RWPE2 (cell line): ENCODE measurements around the gene APEH.

Source experiments
- ATAC-seq: fragments of 200-7000 bp; cut with Tn5 transposase; 3 replicates; pipeline ENCODE4 v1.9.1; 2021; ENCODE audit warnings: low read depth
- DNase-seq: peaks from one replicate; pipeline ENCODE4 v3.0.0-alpha.2; 2020; ENCODE audit warnings: low spot score
- H3K27ac ChIP-seq: fragments of 450-650 bp; 2 replicates; pipeline ENCODE4 v1.5.1; 2017; ENCODE audit warnings: mild to moderate bottlenecking; ENCODE audit not compliant: poor library complexity, severe bottlenecking
- H3K27me3 ChIP-seq: fragments of 250-450 bp; sonication (Bioruptor Pico); 2 replicates; pipeline ENCODE4 v1.5.1; 2021; ENCODE audit warnings: mild to moderate bottlenecking, moderate library complexity; ENCODE audit not compliant: insufficient read depth, poor library complexity, severe bottlenecking
- H3K36me3 ChIP-seq: fragments of 250-450 bp; sonication (Bioruptor Pico); 2 replicates; pipeline ENCODE4 v1.5.1; 2020; ENCODE audit warnings: low read depth, mild to moderate bottlenecking, moderate library complexity
- H3K4me1 ChIP-seq: fragments of 250-450 bp; sonication (Bioruptor Pico); 2 replicates; pipeline ENCODE4 v1.5.1; 2021; ENCODE audit warnings: mild to moderate bottlenecking, moderate library complexity; ENCODE audit not compliant: insufficient read depth, poor library complexity, severe bottlenecking
- H3K4me3 ChIP-seq: fragments of 250-450 bp; sonication (Bioruptor Pico); 2 replicates; pipeline ENCODE4 v1.5.1; 2021; ENCODE audit warnings: mild to moderate bottlenecking, moderate library complexity; ENCODE audit not compliant: severe bottlenecking
- H3K9me3 ChIP-seq: fragments of 250-450 bp; sonication (Bioruptor Pico); 2 replicates; pipeline ENCODE4 v1.5.1; 2021; ENCODE audit warnings: mild to moderate bottlenecking, moderate library complexity; ENCODE audit not compliant: severe bottlenecking
- CTCF ChIP-seq: fragments of 450-650 bp; IDR thresholded peaks from one replicate; pipeline ENCODE4 v1.5.1; 2017; ENCODE audit warnings: mild to moderate bottlenecking, moderate library complexity; ENCODE audit not compliant: poor library complexity, severe bottlenecking

APEH gene

GRCh38 chr3:49712166-49712565 lies 38.0 kb downstream of the APEH start:
- no peak for TF ChIP-seq CTCF
- Histone ChIP-seq H3K36me3 (no peaks in the 10 kb centered on the region; the same call in 1 of the 2 replicates), H3K9me3 (no peaks in the 10 kb centered on the region), H3K27ac (no peak overlapping the region), H3K4me1 (no peaks in the 10 kb centered on the region), H3K4me3 (no peak overlapping the region), H3K27me3 (no peaks in the 10 kb centered on the region)
- DNase-seq: no peak
- no peak for ATAC-seq

- no peak overlapping the region for H3K27ac ChIP-seq
- H3K27me3 ChIP-seq: no peaks in the 10 kb centered on the region
- no peak for ATAC-seq
- no peak for DNase-seq
- no peak overlapping the region for H3K4me3 ChIP-seq
- no peaks in the 10 kb centered on the region for H3K4me1 ChIP-seq
- TF ChIP-seq CTCF: no peak
- H3K9me3 ChIP-seq: no peaks in the 10 kb centered on the region
- no peaks in the 10 kb centered on the region; the same call in 1 of the 2 replicates for H3K36me3 ChIP-seq
Measured at GRCh38 chr3:49712631-49713317, 38.6 kb downstream of the APEH start.

- no peak for TF ChIP-seq CTCF
- H3K36me3 ChIP-seq: no peaks in the 10 kb centered on the region; the same call in 1 of the 2 replicates
Measured at GRCh38 chr3:49713336-49714105, 39.4 kb downstream of the APEH start.

GRCh38 chr3:49714728-49715550 lies 40.8 kb downstream of the APEH start:
- no peak overlapping the region for H3K27ac ChIP-seq
- peak; percentile 48 for DNase-seq
- no peak overlapping the region for H3K4me3 ChIP-seq
- no peaks in the 10 kb centered on the region for H3K9me3 ChIP-seq
- H3K4me1 ChIP-seq: no peaks in the 10 kb centered on the region
- no peak for TF ChIP-seq CTCF
- H3K36me3 ChIP-seq: no peaks in the 10 kb centered on the region; the same call in 1 of the 2 replicates
- no peaks in the 10 kb centered on the region for H3K27me3 ChIP-seq
- ATAC-seq: no peak

More at GRCh38 chr3:49713336-49714105, 39.4 kb downstream of the APEH start:
- peak; percentile 56 for DNase-seq
- no peak overlapping the region for H3K27ac ChIP-seq
- H3K27me3 ChIP-seq: no peaks in the 10 kb centered on the region
- H3K9me3 ChIP-seq: no peaks in the 10 kb centered on the region
- ATAC-seq: no peak
- H3K4me1 ChIP-seq: no peaks in the 10 kb centered on the region
- no peak overlapping the region for H3K4me3 ChIP-seq
